H9 (cell line): ENCODE data around the gene KRT74. TPM values are rescaled to one million over a fixed set of nuclear protein-coding genes. Genes with fewer than 3 reads are reported as not detected.

Source experiments
- DNase-seq: peaks from one replicate; pipeline ENCODE4 v3.0.0-alpha.2; 2017
- H2AFZ ChIP-seq: one replicate; pipeline ENCODE4 v1.6.1; 2013; ENCODE audit warnings: mild to moderate bottlenecking, low read length, control low read depth, moderate library complexity
- H2AK5ac ChIP-seq: 2 replicates; pipeline ENCODE4 v1.6.1; 2013; ENCODE audit warnings: low read length, control low read depth, mixed read lengths; ENCODE audit not compliant: insufficient read length
- H2BK120ac ChIP-seq: one replicate; pipeline ENCODE4 v1.6.1; 2013; ENCODE audit warnings: low read depth, mild to moderate bottlenecking, low read length, control low read depth, inconsistent platforms; ENCODE audit not compliant: poor library complexity, severe bottlenecking
- H2BK12ac ChIP-seq: 2 replicates; pipeline ENCODE4 v1.6.1; 2013; ENCODE audit warnings: low read length, control low read depth, mixed read lengths, low read depth; ENCODE audit not compliant: insufficient read length
- H2BK15ac ChIP-seq: 2 replicates; pipeline ENCODE4 v1.6.1; 2013; ENCODE audit warnings: low read depth, low read length, control low read depth
- H2BK20ac ChIP-seq: one replicate; pipeline ENCODE4 v1.6.1; 2013; ENCODE audit warnings: low read depth, mild to moderate bottlenecking, low read length, control low read depth, inconsistent platforms; ENCODE audit not compliant: poor library complexity, severe bottlenecking
- H2BK5ac ChIP-seq: 2 replicates; pipeline ENCODE4 v1.6.1; 2013; ENCODE audit warnings: low read length, control low read depth, mixed read lengths; ENCODE audit not compliant: insufficient read length
- H3K14ac ChIP-seq: 2 replicates; pipeline ENCODE4 v1.6.1; 2013; ENCODE audit warnings: low read length, control low read depth; ENCODE audit not compliant: insufficient read depth
- H3K18ac ChIP-seq: 2 replicates; pipeline ENCODE4 v1.6.1; 2013; ENCODE audit warnings: low read depth, mild to moderate bottlenecking, mixed read lengths, low read length, control low read depth; ENCODE audit not compliant: insufficient read length
- H3K23ac ChIP-seq: 2 replicates; pipeline ENCODE4 v1.6.1; 2013; ENCODE audit warnings: low read length, control low read depth, mixed read lengths, low read depth; ENCODE audit not compliant: insufficient read length
- H3K23me2 ChIP-seq: 2 replicates; pipeline ENCODE4 v1.6.1; 2013; ENCODE audit warnings: low read depth, mild to moderate bottlenecking, mixed read lengths, low read length, control low read depth; ENCODE audit not compliant: insufficient read length, poor library complexity, severe bottlenecking
- H3K27ac ChIP-seq: 2 replicates; pipeline ENCODE4 v1.5.1; 2013; ENCODE audit warnings: low read length, control low read depth, mixed read lengths, low read depth; ENCODE audit not compliant: insufficient read length
- H3K27me3 ChIP-seq: 2 replicates; pipeline ENCODE4 v1.6.1; 2013; ENCODE audit warnings: low read length, control low read depth, inconsistent platforms; ENCODE audit not compliant: insufficient read depth
- H3K4ac ChIP-seq: 2 replicates; pipeline ENCODE4 v1.6.1; 2013; ENCODE audit warnings: low read depth, mild to moderate bottlenecking, control low read depth, inconsistent platforms, low read length, moderate library complexity
- H3K4me1 ChIP-seq: 2 replicates; pipeline ENCODE4 v1.6.1; 2013; ENCODE audit warnings: low read length, control low read depth, inconsistent platforms; ENCODE audit not compliant: insufficient read depth
- H3K4me2 ChIP-seq: 2 replicates; pipeline ENCODE4 v1.6.1; 2013; ENCODE audit warnings: low read length, control low read depth, mixed read lengths; ENCODE audit not compliant: insufficient read length, insufficient read depth
- H3K56ac ChIP-seq: 2 replicates; pipeline ENCODE4 v1.6.1; 2013; ENCODE audit warnings: low read depth, mild to moderate bottlenecking, mixed read lengths, low read length, control low read depth; ENCODE audit not compliant: insufficient read length
- H3K79me1 ChIP-seq: 2 replicates; pipeline ENCODE4 v1.6.1; 2013; ENCODE audit warnings: low read depth, mild to moderate bottlenecking, moderate library complexity, low read length, control low read depth, inconsistent platforms; ENCODE audit not compliant: insufficient read depth, poor library complexity, severe bottlenecking
- H3K79me2 ChIP-seq: 2 replicates; pipeline ENCODE4 v1.6.1; 2013; ENCODE audit warnings: low read length, control low read depth, inconsistent platforms; ENCODE audit not compliant: insufficient read depth
- H3K9ac ChIP-seq: 2 replicates; pipeline ENCODE4 v1.6.1; 2013; ENCODE audit warnings: low read length, control low read depth, mixed read lengths; ENCODE audit not compliant: insufficient read length; ENCODE audit errors: extremely low read depth
- H3K9me3 ChIP-seq: one replicate; pipeline ENCODE4 v1.6.1; 2013; ENCODE audit warnings: low read depth, low read length, inconsistent platforms; ENCODE audit not compliant: control insufficient read depth
- H3T11ph ChIP-seq: one replicate; pipeline ENCODE4 v1.6.1; 2013; ENCODE audit warnings: mild to moderate bottlenecking, low read length, control low read depth, inconsistent platforms
- H4K20me1 ChIP-seq: one replicate; pipeline ENCODE4 v1.6.1; 2013; ENCODE audit not compliant: control insufficient read depth, insufficient read length, insufficient read depth
- H4K5ac ChIP-seq: 2 replicates; pipeline ENCODE4 v1.6.1; 2013; ENCODE audit warnings: low read depth, mild to moderate bottlenecking, mixed read lengths, low read length, control low read depth; ENCODE audit not compliant: insufficient read length
- H4K8ac ChIP-seq: replicated peaks from 2 replicates; pipeline ENCODE4 v1.6.1; 2013; ENCODE audit warnings: low read length, control low read depth, mixed read lengths, low read depth; ENCODE audit not compliant: insufficient read length
- H4K91ac ChIP-seq: 2 replicates; pipeline ENCODE4 v1.6.1; 2013; ENCODE audit warnings: low read depth, mild to moderate bottlenecking, moderate library complexity, mixed read lengths, low read length, control low read depth; ENCODE audit not compliant: insufficient read length
- H3K27ac Mint-ChIP-seq, 3 experiments: 2 replicates in 2 of 3; 3 replicates in 1 of 3; pipeline ENCODE4 v1.8.0; 2020 to 2021; ENCODE audit warnings: mixed read lengths in 3 of 3, mild to moderate bottlenecking in 1 of 3, moderate library complexity in 1 of 3
- H3K27me3 Mint-ChIP-seq: 2 replicates; pipeline ENCODE4 v1.8.0; 2021; ENCODE audit warnings: low read depth, mild to moderate bottlenecking, moderate library complexity, mixed read lengths
- H3K36me3 Mint-ChIP-seq, 3 experiments: 2 replicates in 2 of 3; 3 replicates in 1 of 3; pipeline ENCODE4 v1.8.0; 2020 to 2021; ENCODE audit warnings: low read depth in 3 of 3, mixed read lengths in 3 of 3; ENCODE audit not compliant: insufficient read depth in 1 of 3
- H3K4me1 Mint-ChIP-seq, 2 experiments: 2 replicates each; pipeline ENCODE4 v1.8.0; 2020; ENCODE audit warnings: mixed read lengths in 2 of 2
- H3K4me3 Mint-ChIP-seq, 2 experiments: 2 replicates in 1 of 2; 3 replicates in 1 of 2; pipeline ENCODE4 v1.8.0; 2020 to 2021; ENCODE audit warnings: mild to moderate bottlenecking in 2 of 2, mixed read lengths in 2 of 2, moderate library complexity in 1 of 2
- H3K9me3 Mint-ChIP-seq, 2 experiments: 2 replicates in 1 of 2; 3 replicates in 1 of 2; pipeline ENCODE4 v1.8.0; 2020; ENCODE audit warnings: mild to moderate bottlenecking in 2 of 2, mixed read lengths in 2 of 2, moderate library complexity in 1 of 2
- WGBS: extraction: QIAGEN DNeasy Blood & Tissue Kit; methylation state at CpG from one replicate; pipeline ENCODE4 v1.1.7; 2013; ENCODE audit warnings: missing lambda C conversion rate, low lambda C conversion rate, mixed read lengths; ENCODE audit not compliant: insufficient read length; ENCODE audit errors: extremely low coverage; 5-methylcytosine and 5-hydroxymethylcytosine counted together
- total RNA-seq: library from RNA; stranded (reverse); gene quantifications from 2 replicates; pipeline ENCODE4 v1.2.1, GENCODE V29; 2021
- TF ChIP-seq, protein P1 (sequence below): fragments of 200-600 bp; sonication (generic); conservative IDR thresholded peaks from 3 replicates; pipeline ENCODE4 v1.8.0; 2021; ENCODE audit warnings: antibody characterized with exemption, mild to moderate bottlenecking

Gene KRT74
- total RNA-seq, 1 experiment from 2014 or later = not detected

DNA sequence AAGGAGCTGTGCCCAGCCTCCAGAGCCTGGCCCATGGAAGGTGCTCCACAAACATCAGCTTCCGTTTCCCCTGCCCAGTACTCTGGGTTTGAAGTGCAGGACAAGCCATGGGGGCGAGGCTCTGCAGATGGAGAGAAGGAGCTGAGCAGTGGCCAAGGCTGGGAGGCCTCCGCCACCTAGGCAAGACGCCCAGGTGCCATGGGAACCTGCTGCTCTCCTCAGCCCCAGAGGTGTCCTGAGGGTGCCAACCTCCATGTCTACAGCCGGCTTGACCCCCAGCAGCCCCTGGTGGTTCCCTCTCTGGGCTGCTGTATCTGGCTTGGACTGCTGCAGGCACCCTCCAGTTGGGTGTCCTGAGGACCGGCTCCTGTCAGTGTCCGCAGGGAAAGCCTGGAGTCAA lies 33.1 kb downstream of the KRT74 start:
- H2BK15ac ChIP-seq = no peak overlapping the region
- H3K27ac ChIP-seq = no peak overlapping the region
- no peak overlapping the region for H3K4me3 Mint-ChIP-seq
- no peak overlapping the region for H3K27ac Mint-ChIP-seq
- H3K18ac ChIP-seq = no peak overlapping the region
- no peak for DNase-seq
- no peak overlapping the region for H3K56ac ChIP-seq
- H3K79me1 ChIP-seq = no peaks in the 10 kb centered on the region
- H4K8ac ChIP-seq = no peak overlapping the region
- no peak overlapping the region for H2BK120ac ChIP-seq
- H3K27me3 ChIP-seq = no peaks in the 10 kb centered on the region
- no peak overlapping the region for H3K14ac ChIP-seq
- H2AFZ ChIP-seq = no peak overlapping the region
- H3K4ac ChIP-seq = no peak overlapping the region
- no peak overlapping the region for H4K5ac ChIP-seq
- no peak overlapping the region for H2BK12ac ChIP-seq
- no peaks in the 10 kb centered on the region for H3K4me1 ChIP-seq
- no peaks in the 10 kb centered on the region for H3K23me2 ChIP-seq
- no peak overlapping the region for H3T11ph ChIP-seq
- no peaks in the 10 kb centered on the region for H3K9me3 ChIP-seq
- no CpG with 5 or more reads among the region's 7 CpGs for WGBS
- H3K36me3 Mint-ChIP-seq = no peaks in the 10 kb centered on the region
- H3K9me3 Mint-ChIP-seq = no peaks in the 10 kb centered on the region
- peaks cover 2% of the 10 kb centered on the region; the same call in 1 of the 2 replicates for H3K27me3 Mint-ChIP-seq
- peaks cover 3 to 6% of the 10 kb centered on the region in 2 experiments; a peak in 3 of 4 replicates for H3K4me1 Mint-ChIP-seq
- H3K9ac ChIP-seq = no peak overlapping the region
- no peak overlapping the region for H2AK5ac ChIP-seq
- H3K79me2 ChIP-seq = no peaks in the 10 kb centered on the region
- no peak overlapping the region for H2BK5ac ChIP-seq
- no peak overlapping the region for H2BK20ac ChIP-seq
- H3K23ac ChIP-seq = no peak overlapping the region
- no peaks in the 10 kb centered on the region for H4K20me1 ChIP-seq
- TF ChIP-seq, protein P1, sequence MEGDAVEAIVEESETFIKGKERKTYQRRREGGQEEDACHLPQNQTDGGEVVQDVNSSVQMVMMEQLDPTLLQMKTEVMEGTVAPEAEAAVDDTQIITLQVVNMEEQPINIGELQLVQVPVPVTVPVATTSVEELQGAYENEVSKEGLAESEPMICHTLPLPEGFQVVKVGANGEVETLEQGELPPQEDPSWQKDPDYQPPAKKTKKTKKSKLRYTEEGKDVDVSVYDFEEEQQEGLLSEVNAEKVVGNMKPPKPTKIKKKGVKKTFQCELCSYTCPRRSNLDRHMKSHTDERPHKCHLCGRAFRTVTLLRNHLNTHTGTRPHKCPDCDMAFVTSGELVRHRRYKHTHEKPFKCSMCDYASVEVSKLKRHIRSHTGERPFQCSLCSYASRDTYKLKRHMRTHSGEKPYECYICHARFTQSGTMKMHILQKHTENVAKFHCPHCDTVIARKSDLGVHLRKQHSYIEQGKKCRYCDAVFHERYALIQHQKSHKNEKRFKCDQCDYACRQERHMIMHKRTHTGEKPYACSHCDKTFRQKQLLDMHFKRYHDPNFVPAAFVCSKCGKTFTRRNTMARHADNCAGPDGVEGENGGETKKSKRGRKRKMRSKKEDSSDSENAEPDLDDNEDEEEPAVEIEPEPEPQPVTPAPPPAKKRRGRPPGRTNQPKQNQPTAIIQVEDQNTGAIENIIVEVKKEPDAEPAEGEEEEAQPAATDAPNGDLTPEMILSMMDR = no peak
- H4K91ac ChIP-seq = no peak overlapping the region
- no peak overlapping the region for H3K4me2 ChIP-seq
